PC-9 (cell line): Measurements from ENCODE around the gene SALL1. TPM values are rescaled to one million over a fixed set of nuclear protein-coding genes. Genes with fewer than 3 reads are reported as not detected.

Source experiments
- BruUV-seq: library from RNA; stranded (reverse); fragments of 400-500 nt; replicated peaks from 2 replicates; lab custom pipeline; 2021; lab: Mats Ljungman, UMichigan
- CTCF ChIA-PET: fragments of 300-600 bp; sonication (Branson Sonifier 250); formaldehyde crosslinking; loops from one replicate; lab custom pipeline; 2022; ENCODE audit warnings: antibody characterized with exemption; lab: Charles Lee
- POLR2A ChIA-PET: fragments of 300-600 bp; sonication (Branson Sonifier 250); formaldehyde crosslinking; loops from one replicate; lab custom pipeline; 2022; ENCODE audit warnings: antibody characterized with exemption; ENCODE audit not compliant: unreplicated experiment; lab: Charles Lee
- DNase-seq, 2 experiments: peaks; one replicate each; pipeline versions ENCODE4 v3.0.0 to v3.0.0-alpha.2; 2015 to 2022; ENCODE audit warnings: mixed read lengths in 1 of 2
- H2AFZ ChIP-seq: fragments of 200-600 bp; sonication (generic); 2 replicates; pipeline ENCODE4 v1.8.1; 2017; ENCODE audit warnings: antibody characterized with exemption
- H3F3A ChIP-seq: fragments of 200-600 bp; sonication (generic); 2 replicates; pipeline ENCODE4 v1.8.1; 2017; ENCODE audit warnings: antibody characterized with exemption, mild to moderate bottlenecking, low read depth; ENCODE audit not compliant: insufficient read depth
- H3K27ac ChIP-seq: fragments of 200-600 bp; sonication (generic); 2 replicates; pipeline ENCODE4 v1.6.1; 2016; ENCODE audit warnings: mixed run types
- H3K27me3 ChIP-seq: fragments of 200-600 bp; sonication (generic); 2 replicates; pipeline ENCODE4 v1.6.1; 2016; ENCODE audit warnings: low read depth, mixed run types; ENCODE audit not compliant: insufficient read depth
- H3K36me3 ChIP-seq: fragments of 200-600 bp; sonication (generic); 2 replicates; pipeline ENCODE4 v1.6.1; 2016; ENCODE audit warnings: low read depth, mixed run types
- H3K4me1 ChIP-seq: fragments of 200-600 bp; sonication (generic); replicated peaks from 2 replicates; pipeline ENCODE4 v1.6.1; 2016; ENCODE audit warnings: mixed run types; ENCODE audit not compliant: insufficient read depth
- H3K4me2 ChIP-seq: fragments of 200-600 bp; sonication (generic); 2 replicates; pipeline ENCODE4 v1.6.1; 2017; ENCODE audit warnings: mixed run types
- H3K4me3 ChIP-seq: fragments of 200-600 bp; sonication (generic); 2 replicates; pipeline ENCODE4 v1.6.1; 2016; ENCODE audit warnings: mixed run types
- H3K79me2 ChIP-seq: fragments of 200-600 bp; sonication (generic); 2 replicates; pipeline ENCODE4 v1.6.1; 2017; ENCODE audit warnings: low read depth, mixed run types
- H3K9me2 ChIP-seq: fragments of 200-600 bp; sonication (generic); 2 replicates; pipeline ENCODE4 v1.8.1; 2017; ENCODE audit warnings: mild to moderate bottlenecking; ENCODE audit not compliant: insufficient read depth
- H3K9me3 ChIP-seq: fragments of 200-600 bp; sonication (generic); 2 replicates; pipeline ENCODE4 v1.8.1; 2016; ENCODE audit warnings: low read depth; ENCODE audit not compliant: insufficient read depth
- H4K20me1 ChIP-seq: fragments of 200-600 bp; sonication (generic); 2 replicates; pipeline ENCODE4 v1.8.1; 2017; ENCODE audit not compliant: insufficient read depth
- EZH2 ChIP-seq: fragments of 200-600 bp; sonication (generic); IDR thresholded peaks from 2 replicates; pipeline ENCODE4 v1.8.0; 2017; ENCODE audit warnings: antibody characterized with exemption, low read depth
- intact Hi-C: fragments of 100-400 bp; cut with micrococcal nuclease; formaldehyde crosslinking; loops from one replicate; pipeline ENCODE4 v1.10.0; 2022; ENCODE audit not compliant: unreplicated experiment
- total RNA-seq: library from RNA; stranded (reverse); gene quantifications from 2 replicates; pipeline ENCODE4 v1.2.3, GENCODE V29; 2021
- TF ChIP-seq, protein P1 (sequence below): fragments of 200-600 bp; sonication (generic); conservative IDR thresholded peaks from 2 replicates; pipeline ENCODE4 v1.6.1; 2017; ENCODE audit warnings: mixed run types, antibody characterized with exemption, mild to moderate bottlenecking, moderate library complexity

SALL1 gene
- total RNA-seq, 1 experiment from 2014 or later = not detected

DNA sequence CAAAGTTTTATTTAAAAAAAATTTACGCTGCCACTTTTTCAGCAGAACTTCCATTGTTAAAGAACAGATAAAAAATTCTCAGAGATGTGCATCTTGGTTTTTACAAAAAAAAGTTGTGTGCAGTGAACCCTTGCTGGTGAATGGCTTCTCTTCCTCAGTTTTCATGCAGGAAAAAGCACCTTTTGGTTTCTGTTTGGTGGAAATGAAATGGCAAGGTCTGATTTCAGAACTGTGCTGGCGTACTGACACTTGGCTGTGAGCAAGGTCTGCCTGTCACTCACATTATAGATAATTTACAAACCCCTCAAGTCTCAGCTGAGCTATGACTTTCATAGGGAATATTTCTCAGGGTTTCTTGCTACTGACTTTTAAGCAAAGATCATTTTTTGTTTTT lies 5.7 kb upstream of the SALL1 start:
- no TSS peak for BruUV-seq
- CTCF ChIA-PET = no interaction called here

DNA sequence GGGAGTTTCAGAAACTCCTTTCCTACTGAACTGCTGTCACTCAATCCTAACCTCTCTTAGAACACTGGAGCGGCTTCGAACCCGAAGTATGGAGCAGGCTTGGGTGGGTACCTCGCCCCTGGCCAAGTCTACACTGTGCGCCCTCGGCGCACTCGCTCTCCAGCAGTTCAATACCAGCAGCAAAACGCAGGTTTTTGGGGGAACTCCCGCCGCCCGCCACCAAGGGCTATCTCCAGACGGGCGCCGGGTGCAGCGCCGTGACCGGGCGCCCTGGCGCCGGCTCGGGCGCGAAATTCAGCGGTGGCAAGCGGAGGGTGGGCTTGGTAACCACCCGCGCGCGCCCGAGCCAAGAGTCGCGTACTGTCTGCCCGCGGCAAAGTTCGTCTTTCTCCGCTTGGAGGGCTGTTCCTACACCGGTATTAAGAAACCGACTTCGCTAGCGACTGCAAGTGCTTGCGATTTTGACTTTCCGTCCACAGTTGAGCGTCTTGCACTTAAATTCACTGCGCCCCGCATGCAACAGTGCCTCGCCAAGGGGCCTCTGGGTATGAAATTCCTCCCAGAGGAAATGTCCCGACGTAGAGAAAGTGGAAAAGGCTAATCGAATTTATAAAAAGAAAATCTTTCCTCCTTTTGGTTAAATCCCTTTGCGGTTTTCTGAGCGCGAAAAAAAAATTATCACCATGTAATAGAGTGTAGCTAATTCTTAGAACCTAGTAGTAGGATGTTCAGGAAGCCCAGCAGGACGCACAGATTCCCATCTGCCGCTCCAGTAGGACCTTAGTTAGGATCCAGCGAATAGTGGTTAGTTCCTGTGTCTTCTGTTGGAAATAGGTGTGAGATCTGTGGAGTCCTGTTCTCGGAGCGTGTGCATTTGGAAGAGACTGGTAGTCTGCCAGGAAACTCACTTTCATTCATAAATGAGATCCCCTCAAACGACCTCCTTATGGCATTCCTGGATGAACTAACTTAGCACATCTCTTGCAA lies 5.0 kb upstream of the SALL1 start:
- ChIA-PET CTCF (no interaction called here), POLR2A (no interaction called here)
- Histone ChIP-seq H2AFZ (no peak overlapping the region), H3K9me3 (no peaks in the 10 kb centered on the region), H3K9me2 (no peaks in the 10 kb centered on the region), H3K27me3 (peaks cover 13% of the 10 kb centered on the region), H3K27ac (no peak overlapping the region), H3K4me3 (no peak overlapping the region), H3K79me2 (no peaks in the 10 kb centered on the region), H3K36me3 (no peaks in the 10 kb centered on the region), H3F3A (no peaks in the 10 kb centered on the region), H3K4me2 (no peak overlapping the region), H3K4me1 (no peaks in the 10 kb centered on the region), H4K20me1 (no peaks in the 10 kb centered on the region)
- BruUV-seq = no TSS peak
- intact Hi-C loops = no loop called here
- no peak for DNase-seq
- TF ChIP-seq EZH2 = no peak

More for the DNA sequence above, 5.7 kb upstream of the SALL1 start:
- H3K4me1 ChIP-seq = no peaks in the 10 kb centered on the region
- no peak overlapping the region for H3K4me3 ChIP-seq
- no peaks in the 10 kb centered on the region for H4K20me1 ChIP-seq
- H2AFZ ChIP-seq = no peak overlapping the region
- no peak overlapping the region for H3K27ac ChIP-seq
- H3K27me3 ChIP-seq = peaks cover 13% of the 10 kb centered on the region
- no peaks in the 10 kb centered on the region for H3K9me3 ChIP-seq
- H3K4me2 ChIP-seq = no peak overlapping the region
- no peak for TF ChIP-seq EZH2
- TF ChIP-seq, protein P1, sequence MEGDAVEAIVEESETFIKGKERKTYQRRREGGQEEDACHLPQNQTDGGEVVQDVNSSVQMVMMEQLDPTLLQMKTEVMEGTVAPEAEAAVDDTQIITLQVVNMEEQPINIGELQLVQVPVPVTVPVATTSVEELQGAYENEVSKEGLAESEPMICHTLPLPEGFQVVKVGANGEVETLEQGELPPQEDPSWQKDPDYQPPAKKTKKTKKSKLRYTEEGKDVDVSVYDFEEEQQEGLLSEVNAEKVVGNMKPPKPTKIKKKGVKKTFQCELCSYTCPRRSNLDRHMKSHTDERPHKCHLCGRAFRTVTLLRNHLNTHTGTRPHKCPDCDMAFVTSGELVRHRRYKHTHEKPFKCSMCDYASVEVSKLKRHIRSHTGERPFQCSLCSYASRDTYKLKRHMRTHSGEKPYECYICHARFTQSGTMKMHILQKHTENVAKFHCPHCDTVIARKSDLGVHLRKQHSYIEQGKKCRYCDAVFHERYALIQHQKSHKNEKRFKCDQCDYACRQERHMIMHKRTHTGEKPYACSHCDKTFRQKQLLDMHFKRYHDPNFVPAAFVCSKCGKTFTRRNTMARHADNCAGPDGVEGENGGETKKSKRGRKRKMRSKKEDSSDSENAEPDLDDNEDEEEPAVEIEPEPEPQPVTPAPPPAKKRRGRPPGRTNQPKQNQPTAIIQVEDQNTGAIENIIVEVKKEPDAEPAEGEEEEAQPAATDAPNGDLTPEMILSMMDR = no peak
- intact Hi-C loops = no loop called here
- no peaks in the 10 kb centered on the region for H3K79me2 ChIP-seq
- H3F3A ChIP-seq = no peaks in the 10 kb centered on the region
- H3K36me3 ChIP-seq = no peaks in the 10 kb centered on the region
- no peak for DNase-seq
- POLR2A ChIA-PET = no interaction called here
- no peaks in the 10 kb centered on the region for H3K9me2 ChIP-seq

DNA sequence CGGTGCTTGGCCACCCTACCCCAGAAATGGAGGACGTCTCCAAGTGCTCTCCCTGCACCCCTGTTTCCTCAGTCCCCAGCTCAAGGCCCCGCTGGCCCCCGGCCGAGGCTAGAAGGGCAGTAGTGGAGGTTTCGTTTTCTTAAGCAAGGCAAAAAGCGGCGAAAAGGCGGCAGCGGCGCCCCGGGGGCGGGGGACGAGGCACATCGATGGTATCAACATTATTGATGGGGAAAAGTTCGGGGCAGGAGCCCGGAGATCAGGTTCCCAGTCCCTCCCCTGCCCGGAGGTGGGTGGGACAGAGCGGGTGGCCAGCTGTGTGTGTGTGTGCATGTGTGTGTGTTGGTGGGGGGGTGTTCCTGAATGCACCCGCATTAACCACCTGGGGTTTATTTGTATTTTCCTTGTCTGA lies 4.1 kb upstream of the SALL1 start:
- H3K9me2 ChIP-seq = no peaks in the 10 kb centered on the region
- no peak overlapping the region for H3K4me3 ChIP-seq
- no peaks in the 10 kb centered on the region for H3K79me2 ChIP-seq
- ChIA-PET CTCF (no interaction called here), POLR2A (no interaction called here)
- H3K4me2 ChIP-seq = no peak overlapping the region
- peaks cover 13% of the 10 kb centered on the region for H3K27me3 ChIP-seq
- no peaks in the 10 kb centered on the region for H3F3A ChIP-seq
- BruUV-seq = no TSS peak
- no peaks in the 10 kb centered on the region for H3K9me3 ChIP-seq
- intact Hi-C loops = no loop called here
- DNase-seq = no peak
- no peaks in the 10 kb centered on the region for H4K20me1 ChIP-seq
- no peaks in the 10 kb centered on the region for H3K4me1 ChIP-seq
- TF ChIP-seq, protein P1 = no peak
- TF ChIP-seq EZH2 = no peak
- no peak overlapping the region for H2AFZ ChIP-seq
- no peak overlapping the region for H3K27ac ChIP-seq
- no peaks in the 10 kb centered on the region for H3K36me3 ChIP-seq
